Mesothelial cell of epicardium (in vitro differentiated cells): Measurements from ENCODE around the gene EPN1. TPM values are rescaled to one million over a fixed set of nuclear protein-coding genes. Genes with fewer than 3 reads are reported as not detected.

Experiments
- DNase-seq, 2 experiments: peaks; one replicate each; pipeline ENCODE4 v3.0.0; 2021; ENCODE audit warnings: low spot score in 2 of 2; ENCODE audit not compliant: unreplicated experiment in 2 of 2
- H3K27ac Mint-ChIP-seq: 2 replicates; pipeline ENCODE4 v1.8.0; 2021; ENCODE audit warnings: mixed read lengths
- H3K27me3 Mint-ChIP-seq: 2 replicates; pipeline ENCODE4 v1.8.0; 2021; ENCODE audit warnings: low read depth, mixed read lengths
- H3K36me3 Mint-ChIP-seq: 2 replicates; pipeline ENCODE4 v1.8.0; 2021; ENCODE audit warnings: mixed read lengths
- H3K4me1 Mint-ChIP-seq: 2 replicates; pipeline ENCODE4 v1.8.0; 2021; ENCODE audit warnings: mixed read lengths
- H3K4me3 Mint-ChIP-seq: 2 replicates; pipeline ENCODE4 v1.8.0; 2021; ENCODE audit warnings: mild to moderate bottlenecking, moderate library complexity, mixed read lengths
- H3K9me3 Mint-ChIP-seq: 2 replicates; pipeline ENCODE4 v1.8.0; 2021; ENCODE audit warnings: mixed read lengths
- total RNA-seq: library from RNA; stranded (reverse); gene quantifications from 3 replicates; pipeline ENCODE4 v1.2.1, GENCODE V29; 2021
- TF ChIP-seq, protein P1 (sequence below): fragments of 200-600 bp; sonication (generic); IDR thresholded peaks from one replicate; pipeline ENCODE4 v1.5.0; 2021; ENCODE audit warnings: antibody characterized with exemption; ENCODE audit not compliant: unreplicated experiment

Gene EPN1
- total RNA-seq, 1 donor from 2014 or later = 99.6 TPM

DNA sequence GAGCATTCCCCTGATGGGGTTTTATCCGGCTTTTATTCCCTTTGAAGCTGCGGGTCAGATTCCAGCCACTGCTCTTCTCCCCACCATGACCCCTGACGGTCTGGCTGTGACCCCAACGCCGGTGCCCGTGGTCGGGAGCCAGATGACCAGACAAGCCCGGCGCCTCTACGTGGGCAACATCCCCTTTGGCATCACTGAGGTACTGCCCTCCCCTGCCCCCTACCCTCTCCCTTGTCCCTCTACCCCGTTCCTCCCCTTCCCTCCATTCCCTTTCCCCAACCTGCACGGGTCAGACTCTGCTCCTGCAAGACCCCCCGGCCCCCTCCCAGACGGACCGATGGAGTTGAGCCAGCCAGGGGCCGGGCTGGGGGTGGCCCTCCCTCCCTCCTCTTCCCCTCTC, 14.0 kb upstream of the EPN1 start:
- Mint-ChIP-seq H3K27me3 (no peaks in the 10 kb centered on the region), H3K9me3 (no peaks in the 10 kb centered on the region), H3K27ac (no peak overlapping the region), H3K4me1 (peaks cover 28% of the 10 kb centered on the region), H3K4me3 (no peak overlapping the region), H3K36me3 (peaks cover 22% of the 10 kb centered on the region)
- DNase-seq = no peak
- TF ChIP-seq, protein P1, sequence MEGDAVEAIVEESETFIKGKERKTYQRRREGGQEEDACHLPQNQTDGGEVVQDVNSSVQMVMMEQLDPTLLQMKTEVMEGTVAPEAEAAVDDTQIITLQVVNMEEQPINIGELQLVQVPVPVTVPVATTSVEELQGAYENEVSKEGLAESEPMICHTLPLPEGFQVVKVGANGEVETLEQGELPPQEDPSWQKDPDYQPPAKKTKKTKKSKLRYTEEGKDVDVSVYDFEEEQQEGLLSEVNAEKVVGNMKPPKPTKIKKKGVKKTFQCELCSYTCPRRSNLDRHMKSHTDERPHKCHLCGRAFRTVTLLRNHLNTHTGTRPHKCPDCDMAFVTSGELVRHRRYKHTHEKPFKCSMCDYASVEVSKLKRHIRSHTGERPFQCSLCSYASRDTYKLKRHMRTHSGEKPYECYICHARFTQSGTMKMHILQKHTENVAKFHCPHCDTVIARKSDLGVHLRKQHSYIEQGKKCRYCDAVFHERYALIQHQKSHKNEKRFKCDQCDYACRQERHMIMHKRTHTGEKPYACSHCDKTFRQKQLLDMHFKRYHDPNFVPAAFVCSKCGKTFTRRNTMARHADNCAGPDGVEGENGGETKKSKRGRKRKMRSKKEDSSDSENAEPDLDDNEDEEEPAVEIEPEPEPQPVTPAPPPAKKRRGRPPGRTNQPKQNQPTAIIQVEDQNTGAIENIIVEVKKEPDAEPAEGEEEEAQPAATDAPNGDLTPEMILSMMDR = no peak

DNA sequence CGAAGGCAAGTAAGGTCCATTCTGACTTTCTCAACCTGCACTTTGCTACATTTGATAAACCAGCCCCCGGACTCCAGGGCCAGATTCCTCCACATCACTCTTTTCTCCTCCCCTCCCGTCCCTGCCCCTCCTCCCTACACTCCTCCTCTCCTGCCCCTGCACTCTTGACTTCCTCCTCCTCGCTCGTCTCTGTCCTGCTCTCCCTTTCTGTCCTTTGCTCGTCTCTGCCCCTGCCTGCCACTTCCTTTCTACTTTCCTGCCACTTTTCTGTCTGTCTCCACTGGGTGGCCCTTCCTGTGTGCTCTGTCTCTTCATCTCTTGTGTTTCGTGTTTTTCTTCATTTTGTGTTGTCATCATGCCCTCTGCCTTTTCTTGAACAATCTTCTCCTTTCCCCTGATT, 13.2 kb upstream of the EPN1 start:
- Mint-ChIP-seq H3K9me3 (no peaks in the 10 kb centered on the region), H3K4me1 (peaks cover 19% of the 10 kb centered on the region), H3K27ac (no peak overlapping the region), H3K4me3 (no peak overlapping the region), H3K36me3 (peaks cover 22% of the 10 kb centered on the region), H3K27me3 (no peaks in the 10 kb centered on the region)
- no peak for DNase-seq
- TF ChIP-seq, protein P1 = no peak

DNA sequence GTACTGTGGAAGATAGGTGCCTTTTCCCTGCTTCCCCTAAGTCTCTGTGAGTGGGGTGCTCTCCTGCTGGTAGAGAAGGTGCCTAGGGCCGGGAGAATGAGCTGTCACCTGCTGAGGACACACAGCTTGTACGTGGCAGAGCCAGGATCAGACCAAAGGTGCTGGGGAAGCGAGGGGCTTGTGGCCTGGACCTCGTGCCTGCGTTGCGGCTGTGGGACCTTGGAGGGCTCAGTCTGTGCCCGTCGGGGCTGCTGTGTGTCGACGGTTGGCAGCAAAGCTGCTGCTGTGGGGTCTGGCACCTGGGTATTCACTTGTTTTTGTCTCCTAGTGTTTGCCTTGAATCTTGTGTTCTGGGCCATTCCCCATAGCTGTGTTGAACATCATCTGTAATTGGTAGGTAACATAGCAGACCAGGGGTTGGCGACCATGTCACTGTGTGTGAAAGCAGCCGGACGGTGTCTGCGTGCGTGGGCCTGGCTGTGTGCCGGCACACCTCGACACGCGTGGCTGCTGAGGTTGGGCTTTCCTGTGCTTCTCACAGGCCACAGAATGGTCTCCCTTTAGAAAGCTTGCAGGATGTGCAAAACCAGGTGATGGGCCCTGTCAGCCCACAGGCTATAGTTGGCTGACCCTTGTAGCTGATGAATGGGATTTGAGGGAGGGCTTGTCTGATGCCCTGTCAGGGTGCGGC, 11.0 kb upstream of the EPN1 start:
- Mint-ChIP-seq H3K27me3 (no peaks in the 10 kb centered on the region), H3K36me3 (peaks cover 22% of the 10 kb centered on the region)

DNA sequence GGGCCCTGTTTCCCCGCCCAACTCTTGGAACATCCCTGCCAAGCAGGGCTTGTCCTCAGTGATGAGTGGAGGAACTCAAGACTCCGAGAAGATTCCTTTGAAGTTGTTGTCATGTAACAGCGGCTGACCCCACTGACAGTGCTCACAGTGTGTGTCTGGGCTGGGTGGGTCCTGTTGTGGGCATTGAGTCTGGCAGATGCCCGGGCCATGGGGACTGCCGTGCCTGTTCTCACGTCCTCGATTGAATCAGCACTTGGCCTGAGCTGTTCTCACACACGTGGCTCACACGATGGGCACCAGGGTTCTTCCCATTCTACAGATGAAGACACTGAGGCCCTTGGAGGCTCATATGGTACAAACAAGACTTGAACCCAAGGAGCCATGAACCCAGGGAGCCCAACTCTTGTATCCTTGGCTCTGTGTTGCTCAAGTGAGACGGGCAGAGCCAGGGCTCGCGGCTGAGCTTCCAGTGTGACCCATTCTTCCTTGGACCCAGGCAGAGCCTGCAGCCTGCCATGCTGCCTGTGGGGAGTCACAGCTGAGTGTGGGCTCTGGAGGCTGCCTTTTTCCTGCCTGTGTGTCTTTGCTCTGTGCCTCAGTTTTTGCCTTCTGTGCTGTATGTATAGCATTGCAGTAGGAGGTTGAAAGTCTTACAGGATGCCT, 8.6 kb upstream of the EPN1 start:
- H3K4me3 Mint-ChIP-seq = no peak overlapping the region
- no peaks in the 10 kb centered on the region for H3K27me3 Mint-ChIP-seq
- TF ChIP-seq, protein P1 = no peak
- no peak for DNase-seq
- peaks cover 26% of the 10 kb centered on the region for H3K36me3 Mint-ChIP-seq
- peaks cover 4% of the 10 kb centered on the region for H3K4me1 Mint-ChIP-seq
- no peak overlapping the region for H3K27ac Mint-ChIP-seq
- no peaks in the 10 kb centered on the region for H3K9me3 Mint-ChIP-seq

More for the DNA sequence above, 11.0 kb upstream of the EPN1 start:
- no peak for DNase-seq
- TF ChIP-seq, protein P1 = no peak
- peaks cover 7% of the 10 kb centered on the region for H3K4me1 Mint-ChIP-seq
- no peak overlapping the region for H3K4me3 Mint-ChIP-seq
- no peaks in the 10 kb centered on the region for H3K9me3 Mint-ChIP-seq
- H3K27ac Mint-ChIP-seq = no peak overlapping the region

DNA sequence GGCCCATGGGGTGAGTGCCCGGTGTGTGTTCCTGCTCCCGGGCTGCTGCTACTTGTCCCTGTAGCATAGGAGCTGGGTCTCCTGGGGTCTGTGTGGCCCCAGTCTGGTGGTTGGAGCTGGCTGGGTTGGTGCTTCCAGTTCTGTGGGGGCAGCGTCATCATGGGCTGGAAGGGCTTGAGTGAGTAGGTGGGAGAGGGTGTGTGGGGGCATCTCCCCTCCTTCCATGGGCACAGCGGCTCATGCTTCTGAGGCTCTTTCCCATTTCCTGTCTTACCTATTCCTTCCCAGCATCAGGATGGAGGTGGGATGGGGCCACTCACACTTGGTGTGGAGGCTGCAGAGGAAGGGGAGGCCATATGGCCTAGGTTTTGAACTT, 8.0 kb upstream of the EPN1 start:
- Mint-ChIP-seq H3K9me3 (no peaks in the 10 kb centered on the region), H3K36me3 (peaks cover 22% of the 10 kb centered on the region), H3K27me3 (no peaks in the 10 kb centered on the region), H3K27ac (no peak overlapping the region), H3K4me1 (peaks cover 3% of the 10 kb centered on the region), H3K4me3 (no peak overlapping the region)
- TF ChIP-seq, protein P1 = no peak
- no peak for DNase-seq
